SK-N-SH (cell line): Measurements from ENCODE around the gene SMAD7. TPM values are rescaled to one million over a fixed set of nuclear protein-coding genes. Genes with fewer than 3 reads are reported as not detected.

Experiments used
- CTCF ChIA-PET: fragments of 300-600, 350-600 bp; formaldehyde crosslinking; extraction: SDS; loops from one replicate; lab custom pipeline; 2021; lab: Yijun Ruan, JAX
- POLR2A ChIA-PET: fragments of 350-600 bp; sonication (Branson Sonifier 250); formaldehyde crosslinking; extraction: SDS; loops from one replicate; lab custom pipeline; 2020; ENCODE audit warnings: antibody characterized with exemption, inconsistent platforms; lab: Yijun Ruan, JAX
- DNase-seq: peaks from one replicate; pipeline ENCODE4 v3.0.0; 2012
- H2AFZ ChIP-seq: fragments of 200-600 bp; sonication (generic); 2 replicates; pipeline ENCODE4 v1.8.1; 2016; ENCODE audit warnings: antibody characterized with exemption, mild to moderate bottlenecking, low read depth
- H3F3A ChIP-seq: fragments of 200-600 bp; sonication (generic); replicated peaks from 2 replicates; pipeline ENCODE3; 2016; ENCODE audit warnings: antibody characterized with exemption, mild to moderate bottlenecking; ENCODE audit not compliant: insufficient read depth
- H3K27ac ChIP-seq, 2 experiments: fragments of 200-500 bp in 1 of 2; fragments of 200-600 bp in 1 of 2; sonication (Bioruptor generic) in 1 of 2; sonication (generic), shearing (Covaris generic) in 1 of 2; 2 replicates each; pipeline versions ENCODE4 v1.5.1 to v1.6.1; 2014 to 2016; ENCODE audit warnings: low read depth in 2 of 2, inconsistent platforms in 1 of 2, low read length in 1 of 2, mild to moderate bottlenecking in 1 of 2, mixed read lengths in 1 of 2
- H3K27me3 ChIP-seq: fragments of 200-600 bp; sonication (generic), shearing (Covaris generic); 2 replicates; pipeline ENCODE4 v1.6.1; 2016; ENCODE audit warnings: mixed run types; ENCODE audit not compliant: insufficient read depth
- H3K36me3 ChIP-seq, 2 experiments: fragments of 200-500 bp in 1 of 2; fragments of 200-600 bp in 1 of 2; sonication (Bioruptor generic) in 1 of 2; sonication (generic) in 1 of 2; replicated peaks in 1 of 2; 2 replicates each; pipeline versions ENCODE3 to v1.5.1; 2014 to 2016; ENCODE audit warnings: low read length in 1 of 2, mild to moderate bottlenecking in 1 of 2; ENCODE audit not compliant: insufficient read depth in 2 of 2, control insufficient read depth in 1 of 2
- H3K4me1 ChIP-seq, 2 experiments: fragments of 200-500 bp in 1 of 2; fragments of 200-600 bp in 1 of 2; sonication (Bioruptor generic) in 1 of 2; sonication (generic), shearing (Covaris generic) in 1 of 2; 2 replicates each; pipeline versions ENCODE4 v1.5.1 to v1.6.1; 2014 to 2016; ENCODE audit warnings: low read depth in 1 of 2, low read length in 1 of 2, mixed run types in 1 of 2; ENCODE audit not compliant: insufficient read depth in 2 of 2, control insufficient read depth in 1 of 2
- H3K4me2 ChIP-seq: fragments of 200-600 bp; sonication (generic), shearing (Covaris generic); 2 replicates; pipeline ENCODE4 v1.6.1; 2017; ENCODE audit warnings: mixed run types
- H3K4me3 ChIP-seq, 2 experiments: fragments of 200-500 bp in 1 of 2; fragments of 200-600 bp in 1 of 2; sonication (Bioruptor generic) in 1 of 2; sonication (generic), shearing (Covaris generic) in 1 of 2; 2 replicates each; pipeline versions ENCODE4 v1.5.1 to v1.8.1; 2014 to 2016; ENCODE audit warnings: low read depth in 2 of 2, inconsistent platforms in 1 of 2, low read length in 1 of 2, mild to moderate bottlenecking in 1 of 2, mixed read lengths in 1 of 2, moderate library complexity in 1 of 2
- H3K79me2 ChIP-seq: fragments of 200-600 bp; sonication (generic); 2 replicates; pipeline ENCODE4 v1.8.1; 2017; ENCODE audit warnings: mild to moderate bottlenecking; ENCODE audit not compliant: insufficient read depth
- H3K9ac ChIP-seq: fragments of 200-600 bp; sonication (generic); 2 replicates; pipeline ENCODE4 v1.6.1; 2017; ENCODE audit warnings: mixed run types
- H3K9me2 ChIP-seq: fragments of 200-600 bp; sonication (generic); 2 replicates; pipeline ENCODE4 v1.6.1; 2017; ENCODE audit warnings: mixed run types
- H3K9me3 ChIP-seq: fragments of 200-600 bp; sonication (generic); 2 replicates; pipeline ENCODE4 v1.6.1; 2017; ENCODE audit warnings: mixed run types, mild to moderate bottlenecking, moderate library complexity
- H4K20me1 ChIP-seq: fragments of 200-600 bp; sonication (generic); 2 replicates; pipeline ENCODE4 v1.6.1; 2017; ENCODE audit warnings: mild to moderate bottlenecking, mixed run types; ENCODE audit not compliant: insufficient read depth
- FOXM1 ChIP-seq: IDR thresholded peaks from 2 replicates; pipeline ENCODE4 v1.4.0; 2012; ENCODE audit warnings: low read depth, mild to moderate bottlenecking
- MEF2A ChIP-seq: IDR thresholded peaks from 2 replicates; pipeline ENCODE4 v1.4.0; 2012; ENCODE audit warnings: low read depth, borderline replicate concordance
- MXI1 ChIP-seq: IDR thresholded peaks from 2 replicates; pipeline ENCODE4 v1.6.1; 2012; ENCODE audit warnings: mild to moderate bottlenecking, low read depth, low read length, improper control_type of control experiment
- POLR2AphosphoS5 ChIP-seq: IDR thresholded peaks from 2 replicates; pipeline ENCODE4 v1.6.1; 2012; ENCODE audit warnings: low read depth, low read length
- RAD21 ChIP-seq: IDR thresholded peaks from 2 replicates; pipeline ENCODE4 v1.6.1; 2012; ENCODE audit warnings: mild to moderate bottlenecking, low read length
- REST ChIP-seq: IDR thresholded peaks from 2 replicates; pipeline ENCODE4 v1.6.1; 2012; ENCODE audit warnings: mild to moderate bottlenecking, low read depth, low read length, moderate library complexity
- SIN3A ChIP-seq: IDR thresholded peaks from 2 replicates; pipeline ENCODE4 v1.6.1; 2012; ENCODE audit warnings: low read depth, mild to moderate bottlenecking, low read length, moderate library complexity, borderline replicate concordance
- TEAD4 ChIP-seq: IDR thresholded peaks from 2 replicates; pipeline ENCODE4 v1.4.0; 2012; ENCODE audit warnings: mild to moderate bottlenecking, borderline replicate concordance; ENCODE audit not compliant: insufficient read depth
- YY1 ChIP-seq: IDR thresholded peaks from 2 replicates; pipeline ENCODE4 v1.4.0; 2012; ENCODE audit warnings: low read depth, mild to moderate bottlenecking
- ZBTB33 ChIP-seq: IDR thresholded peaks from 2 replicates; pipeline ENCODE4 v1.4.0; 2012; ENCODE audit warnings: low read depth, borderline replicate concordance
- WGBS: methylation state at CpG from one replicate; pipeline ENCODE4 v1.1.6; 2017; ENCODE audit warnings: low lambda C conversion rate; 5-methylcytosine and 5-hydroxymethylcytosine counted together
- polyA plus RNA-seq, 3 experiments: library from polyadenylated mRNA; depleted of rRNA; stranded (reverse); fragments of >200 nt; gene quantifications; 2 replicates each; pipeline ENCODE4 v1.2.3, GENCODE V29; 2012

The SMAD7 gene
- polyA plus RNA-seq, 1 of the 3 experiments (the other 2 are of a cell fraction) = 20.0 TPM

- TF ChIP-seq REST (no peak), MXI1 (no peak; the same call in 1 of the 2 replicates), SIN3A (no peak), YY1 (no peak)
These were observed 18.3 kb downstream of the SMAD7 start (continued) for GRCh38 chr18:48932462-48932818.

- DNase-seq = no peak
- Histone ChIP-seq H3K9ac (peak overlapping the region; percentile 37; the same call in 1 of the 2 replicates), H3K79me2 (peaks cover 100% of the 10 kb centered on the region), H3K4me2 (peak overlapping the region; percentile 84), H3K36me3 (peaks cover 6 to 24% of the 10 kb centered on the region in 2 experiments), H3K27me3 (no peaks in the 10 kb centered on the region), H3K9me2 (no peaks in the 10 kb centered on the region), H3K4me3 (0 out of 4 replicates have a peak overlapping the region, but pooled peaks of 1 of the 2 experiments have one; percentile 3), H2AFZ (no peak overlapping the region), H3K27ac (peak overlapping the region; percentile 91 to 93), H3K4me1 (peaks cover 86 to 92% of the 10 kb centered on the region in 2 experiments), H4K20me1 (peaks cover 96% of the 10 kb centered on the region), H3F3A (peaks cover 80% of the 10 kb centered on the region), H3K9me3 (no peaks in the 10 kb centered on the region)
- no peak for TF ChIP-seq SIN3A
- no peak for TF ChIP-seq MXI1
- no peak for TF ChIP-seq FOXM1
- no peak for TF ChIP-seq TEAD4
- no peak for TF ChIP-seq ZBTB33
- TF ChIP-seq POLR2AphosphoS5 = peak; percentile 12; the same call in 1 of the 2 replicates
- TF ChIP-seq MEF2A = no peak
- TF ChIP-seq RAD21 = no peak
- POLR2A ChIA-PET = no interaction called here
- CTCF ChIA-PET = interaction anchor here (0.6 to 2.5 kb wide), 6 partner anchors 8 to 579 kb away, joined by 3 to 8 read pairs (median 4); partner anchors contain the start of gene SMAD7
- WGBS = 32% methylated on average over 11 of the region's 11 CpGs
These were observed 18.9 kb downstream of the SMAD7 start for GRCh38 chr18:48931680-48932461.
